MM.1S (cell line): ENCODE measurements around the gene LZTS2.

ENCODE experiments used
- DNase-seq: peaks from one replicate; pipeline ENCODE4 v3.0.0-alpha.2; 2015
- H2AFZ ChIP-seq: fragments of 300-600 bp; sonication (generic); 2 replicates; pipeline ENCODE4 v1.6.0; 2016; ENCODE audit warnings: antibody characterized with exemption, low read length
- H3F3A ChIP-seq: fragments of 300-600 bp; sonication (generic); 2 replicates; pipeline ENCODE4 v1.6.1; 2016; ENCODE audit warnings: mild to moderate bottlenecking, antibody characterized with exemption, low read length, moderate library complexity, mixed read lengths; ENCODE audit not compliant: insufficient read depth
- H3K27ac ChIP-seq: fragments of 300-600 bp; sonication (generic); 2 replicates; pipeline ENCODE4 v1.5.1; 2016; ENCODE audit warnings: mild to moderate bottlenecking, low read length
- H3K27me3 ChIP-seq: fragments of 300-600 bp; sonication (generic); replicated peaks from 2 replicates; pipeline ENCODE4 v1.6.0; 2016; ENCODE audit warnings: low read length; ENCODE audit not compliant: insufficient read depth
- H3K36me3 ChIP-seq: fragments of 300-600 bp; sonication (generic); replicated peaks from 2 replicates; pipeline ENCODE4 v1.6.1; 2016; ENCODE audit warnings: mild to moderate bottlenecking, low read length, mixed read lengths; ENCODE audit not compliant: insufficient read depth
- H3K4me1 ChIP-seq: fragments of 300-600 bp; sonication (generic); 2 replicates; pipeline ENCODE4 v1.6.1; 2016; ENCODE audit warnings: low read length, mixed read lengths
- H3K4me2 ChIP-seq: fragments of 300-600 bp; sonication (generic); 2 replicates; pipeline ENCODE4 v1.6.0; 2016; ENCODE audit warnings: low read depth, low read length
- H3K4me3 ChIP-seq: fragments of 300-600 bp; sonication (generic); 2 replicates; pipeline ENCODE4 v1.5.1; 2016; ENCODE audit warnings: low read length, mixed read lengths
- H3K79me2 ChIP-seq: fragments of 300-600 bp; sonication (generic); 2 replicates; pipeline ENCODE4 v1.6.1; 2016; ENCODE audit warnings: mixed run types, low read length, mixed read lengths
- H3K9ac ChIP-seq: fragments of 300-600 bp; sonication (generic); 2 replicates; pipeline ENCODE4 v1.6.1; 2016; ENCODE audit warnings: low read length, mixed read lengths
- H3K9me2 ChIP-seq: fragments of 300-600 bp; sonication (generic); replicated peaks from 2 replicates; pipeline ENCODE4 v1.6.1; 2016; ENCODE audit warnings: mild to moderate bottlenecking, low read length, mixed read lengths; ENCODE audit not compliant: insufficient read depth
- H3K9me3 ChIP-seq: fragments of 300-600 bp; sonication (generic); replicated peaks from 2 replicates; pipeline ENCODE4 v1.6.1; 2016; ENCODE audit warnings: mild to moderate bottlenecking, low read length, mixed read lengths; ENCODE audit not compliant: insufficient read depth
- H4K20me1 ChIP-seq: fragments of 300-600 bp; sonication (generic); 2 replicates; pipeline ENCODE4 v1.6.1; 2016; ENCODE audit warnings: mild to moderate bottlenecking, low read length, moderate library complexity, mixed read lengths; ENCODE audit not compliant: insufficient read depth
- CTCF ChIP-seq: fragments of 300-600 bp; sonication (generic); IDR thresholded peaks from 2 replicates; pipeline ENCODE4 v1.5.1; 2016; ENCODE audit warnings: antibody characterized with exemption, low read length, mixed read lengths
- EZH2 ChIP-seq: fragments of 300-600 bp; sonication (generic); optimal IDR thresholded peaks from 2 replicates; pipeline ENCODE3; 2017; ENCODE audit warnings: low read depth, mild to moderate bottlenecking, antibody characterized with exemption, low read length, mixed read lengths
- EZH2phosphoT487 ChIP-seq: fragments of 300-600 bp; sonication (generic); IDR thresholded peaks from 2 replicates; pipeline ENCODE4 v1.6.1; 2018; ENCODE audit warnings: antibody characterized with exemption, low read length

LZTS2 gene

GRCh38 chr10:100963826-100964225 is 35.8 kb upstream of the LZTS2 start:
- H3K4me1 ChIP-seq: no peaks in the 10 kb centered on the region
- peaks cover 17% of the 10 kb centered on the region; the same call in 1 of the 2 replicates for H3K36me3 ChIP-seq
- no peaks in the 10 kb centered on the region for H3K27me3 ChIP-seq

GRCh38 chr10:100965820-100966219 is 33.8 kb upstream of the LZTS2 start:
- Histone ChIP-seq H3K4me2 (no peak overlapping the region), H3K36me3 (peaks cover 12% of the 10 kb centered on the region; the same call in 1 of the 2 replicates), H3K27me3 (0 out of 2 replicates have a peak, but pooled peaks cover 3% of the 10 kb centered on the region), H3K79me2 (no peaks in the 10 kb centered on the region), H2AFZ (no peak overlapping the region), H4K20me1 (no peaks in the 10 kb centered on the region), H3K9ac (no peak overlapping the region), H3K27ac (no peak overlapping the region), H3K4me3 (no peak overlapping the region), H3K9me2 (no peaks in the 10 kb centered on the region), H3K9me3 (no peaks in the 10 kb centered on the region), H3F3A (no peaks in the 10 kb centered on the region), H3K4me1 (no peaks in the 10 kb centered on the region)
- no peak for DNase-seq
- TF ChIP-seq EZH2phosphoT487: no peak
- no peak for TF ChIP-seq CTCF
- TF ChIP-seq EZH2: no peak

More at GRCh38 chr10:100963826-100964225, 35.8 kb upstream of the LZTS2 start:
- TF ChIP-seq EZH2 (no peak), EZH2phosphoT487 (no peak), CTCF (no peak)
- H3K9me2 ChIP-seq: no peaks in the 10 kb centered on the region
- H3F3A ChIP-seq: no peaks in the 10 kb centered on the region
- no peaks in the 10 kb centered on the region for H3K9me3 ChIP-seq
- H4K20me1 ChIP-seq: no peaks in the 10 kb centered on the region
- no peak for DNase-seq
- no peak overlapping the region for H2AFZ ChIP-seq
- no peak overlapping the region for H3K27ac ChIP-seq
- no peak overlapping the region for H3K9ac ChIP-seq
- no peak overlapping the region for H3K4me3 ChIP-seq
- no peak overlapping the region for H3K4me2 ChIP-seq
- H3K79me2 ChIP-seq: no peaks in the 10 kb centered on the region

GRCh38 chr10:100966887-100967286 is 32.7 kb upstream of the LZTS2 start:
- Histone ChIP-seq H3K9ac (no peak overlapping the region), H3K4me3 (no peak overlapping the region), H3K4me2 (no peak overlapping the region), H3K79me2 (no peaks in the 10 kb centered on the region), H3K9me2 (no peaks in the 10 kb centered on the region), H3K27ac (no peak overlapping the region), H3F3A (no peaks in the 10 kb centered on the region; the same call in 1 of the 2 replicates), H3K4me1 (no peaks in the 10 kb centered on the region), H3K27me3 (0 out of 2 replicates have a peak, but pooled peaks cover 3% of the 10 kb centered on the region), H2AFZ (no peak overlapping the region), H3K36me3 (peaks cover 8% of the 10 kb centered on the region; the same call in 1 of the 2 replicates), H4K20me1 (no peaks in the 10 kb centered on the region), H3K9me3 (no peaks in the 10 kb centered on the region)
- no peak for DNase-seq
- TF ChIP-seq EZH2 (no peak), CTCF (no peak), EZH2phosphoT487 (no peak)
